Renal cortex interstitium (tissue), 11 donors: Measurements from ENCODE around the gene FAM110A. TPM values are rescaled to one million over a fixed set of nuclear protein-coding genes. Genes with fewer than 3 reads are reported as not detected.
"Not testable (repeated sequence)": the region's sequence is repeated elsewhere in the genome, so short reads cannot be mapped to it uniquely, and the experiment has no call there.

Experiments
- DNase-seq, 11 donors: peaks; one replicate each; pipeline ENCODE4 v3.0.0-alpha.2; 2013; ENCODE audit warnings: low read depth in 9 of 11, low spot score in 4 of 11; ENCODE audit errors: extremely low read depth in 1 of 11
- polyA plus RNA-seq, 3 donors: library from polyadenylated mRNA; unstranded; fragments of 120-200 nt; gene quantifications; one replicate each; pipeline ENCODE4 v1.2.1, GENCODE V29; 2013; ENCODE audit not compliant: insufficient read length in 3 of 3

The FAM110A gene
- polyA plus RNA-seq, 3 donors = 7.3 to 10.3 (median 9.8) TPM

DNA sequence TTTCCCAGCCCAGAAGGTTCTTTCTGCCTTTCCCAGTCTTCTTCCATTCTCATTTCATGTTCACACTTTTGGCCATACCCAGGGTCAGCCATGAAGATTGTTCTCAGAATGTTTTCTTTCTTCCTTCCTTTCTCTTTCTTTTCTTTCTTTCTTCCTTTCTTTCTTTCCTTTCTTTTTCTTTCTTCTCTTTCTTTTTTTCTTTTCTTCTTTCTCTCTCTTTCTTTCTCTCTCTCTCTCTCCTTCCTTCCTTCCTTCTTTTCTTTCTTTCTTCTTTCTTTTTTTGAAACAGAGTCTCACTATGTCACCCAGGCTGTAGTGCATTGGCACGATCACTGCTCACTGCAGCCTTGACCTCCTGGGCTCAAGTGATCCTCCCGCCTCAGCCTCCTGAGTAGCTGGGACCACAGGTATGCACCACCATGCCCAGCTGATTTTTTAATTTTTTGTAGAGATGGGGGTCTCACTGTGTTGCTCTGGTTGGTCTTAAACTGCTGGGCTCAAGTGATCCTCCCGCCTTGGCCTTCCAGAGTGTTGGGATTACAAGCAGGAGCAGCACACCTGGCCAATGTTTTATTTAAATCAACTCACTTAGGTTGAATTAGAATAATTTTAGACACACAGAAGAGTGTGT, 13.1 kb upstream of the FAM110A start:
- no peak for DNase-seq

DNA sequence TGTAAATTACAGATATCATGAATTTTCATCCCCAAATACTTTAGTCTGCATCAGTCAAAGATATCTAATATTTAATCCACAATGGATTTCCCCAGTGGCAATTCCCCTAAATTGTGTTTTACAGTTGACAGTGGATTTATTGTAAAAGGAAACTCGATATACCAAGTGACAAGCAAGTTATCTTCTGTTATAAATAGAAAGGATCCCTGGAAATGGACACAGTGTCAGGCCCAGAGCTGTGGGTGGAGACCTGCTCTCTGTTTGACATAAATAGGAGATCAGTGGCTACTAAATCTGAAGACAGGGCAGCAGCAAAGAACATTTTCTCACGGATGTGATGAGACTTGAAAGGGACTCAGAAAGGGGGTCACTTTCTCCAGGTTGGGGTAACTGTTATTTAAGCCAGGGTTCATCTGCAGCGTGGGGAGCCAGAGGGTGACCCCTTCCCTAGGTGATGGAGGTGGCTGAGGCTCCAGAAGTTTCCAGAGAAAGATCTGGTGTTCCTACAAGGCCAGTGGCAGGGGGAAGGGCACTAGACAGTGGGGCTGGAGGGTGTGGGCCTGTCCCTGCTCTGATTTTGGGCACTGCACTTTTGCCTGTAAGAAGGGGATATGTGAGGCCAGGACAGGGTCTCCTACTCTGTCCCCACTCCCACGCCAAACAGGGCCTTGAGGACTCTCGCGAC, 12.3 kb upstream of the FAM110A start:
- no peak for DNase-seq

DNA sequence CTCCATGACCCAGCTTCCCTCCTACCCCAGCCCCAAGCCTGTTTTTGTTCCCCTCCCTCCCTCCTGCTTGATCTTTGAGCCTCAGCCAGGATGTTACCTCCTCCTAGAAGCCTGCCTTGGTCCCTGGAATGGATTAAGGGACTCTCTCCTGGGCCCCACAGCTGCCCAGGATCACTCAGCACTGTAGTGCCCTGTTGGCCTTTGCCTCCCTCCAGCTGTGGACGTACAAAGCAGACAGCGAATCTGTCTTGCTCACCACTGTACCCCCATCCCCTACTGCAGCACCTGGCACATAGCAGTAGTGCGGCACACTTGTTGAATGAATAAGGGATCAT, 11.8 kb upstream of the FAM110A start:
- no peak for DNase-seq

DNA sequence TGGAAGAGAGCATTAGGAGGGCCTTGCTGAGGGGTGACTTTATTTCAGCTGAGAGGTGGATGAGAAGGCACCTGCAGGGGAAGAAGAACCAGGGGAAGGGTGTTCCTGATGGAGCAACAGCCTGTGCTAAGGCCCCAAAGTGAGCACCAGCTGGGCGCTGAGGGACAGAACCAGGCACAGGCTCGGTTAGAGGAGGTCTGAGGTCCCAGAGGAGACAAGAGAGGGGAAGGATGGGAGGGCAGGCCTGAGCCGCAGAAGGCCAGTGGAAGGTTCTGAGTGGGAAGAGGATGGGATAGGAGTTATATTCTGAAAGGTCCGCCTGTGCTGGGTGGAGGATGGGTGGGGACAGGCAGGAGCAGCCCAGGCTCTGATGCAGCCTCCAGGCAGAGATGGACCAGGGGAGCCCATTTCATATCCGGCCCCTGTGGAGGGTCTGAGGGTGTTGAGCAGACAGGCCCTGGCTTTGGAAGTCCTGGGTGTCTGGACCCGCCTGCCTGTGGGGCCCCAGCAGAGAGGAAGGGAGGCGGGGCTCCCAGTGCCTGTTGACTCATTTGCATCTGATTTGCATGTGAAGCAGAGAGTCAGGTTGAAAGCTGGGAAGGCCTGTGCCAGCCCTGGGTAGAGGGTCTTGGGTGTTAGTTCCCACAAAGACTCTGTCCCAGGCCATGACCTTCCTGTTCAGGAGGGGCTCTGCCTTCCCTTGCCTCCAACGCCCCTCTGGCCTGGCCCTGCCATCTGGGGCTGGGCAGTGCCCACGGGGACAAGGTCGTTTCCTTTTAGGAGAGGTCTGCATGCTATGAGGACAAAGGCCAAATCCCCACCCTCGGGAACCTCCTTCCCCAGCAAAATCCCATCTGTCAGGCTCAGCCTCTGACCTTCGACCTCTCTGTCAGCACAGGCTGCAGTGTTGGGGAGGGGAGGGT, 10.6 kb upstream of the FAM110A start:
- no peak for DNase-seq

DNA sequence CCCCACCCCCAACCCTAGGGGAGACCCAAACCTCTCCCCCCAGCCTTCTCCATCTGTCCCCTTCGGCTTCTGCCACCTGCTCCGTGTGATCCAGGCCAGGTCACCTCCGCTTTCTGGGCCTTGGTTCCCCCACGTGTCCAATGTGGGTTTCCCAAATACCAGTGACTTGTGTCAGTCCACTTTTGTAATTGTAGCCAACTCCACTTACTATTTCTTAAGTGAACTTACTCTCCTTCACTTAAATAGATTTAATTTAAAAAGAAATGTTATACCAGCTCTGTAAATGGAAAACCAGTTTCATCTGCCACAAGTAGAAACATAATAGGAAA, 10.0 kb upstream of the FAM110A start:
- DNase-seq = no peak

DNA sequence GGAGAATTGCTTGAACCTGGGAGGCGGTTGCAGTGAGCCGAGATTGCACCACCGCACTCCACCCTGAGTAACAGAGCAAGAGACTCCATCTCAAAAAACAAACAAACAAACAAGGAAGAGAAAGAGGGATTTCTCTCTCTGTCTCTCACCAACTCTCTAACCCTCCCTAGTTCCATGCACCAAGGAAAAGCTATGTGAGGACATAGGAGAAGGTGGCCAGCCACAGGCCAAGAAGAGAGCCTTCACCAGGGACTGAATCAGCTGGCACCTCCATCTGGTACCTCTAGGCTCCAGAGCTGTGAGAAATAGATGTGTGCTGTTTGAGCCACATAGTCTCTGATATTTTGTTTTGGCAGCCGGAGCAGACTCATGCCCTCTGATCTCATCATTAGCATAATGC, 9.0 kb upstream of the FAM110A start:
- DNase-seq = no peak

DNA sequence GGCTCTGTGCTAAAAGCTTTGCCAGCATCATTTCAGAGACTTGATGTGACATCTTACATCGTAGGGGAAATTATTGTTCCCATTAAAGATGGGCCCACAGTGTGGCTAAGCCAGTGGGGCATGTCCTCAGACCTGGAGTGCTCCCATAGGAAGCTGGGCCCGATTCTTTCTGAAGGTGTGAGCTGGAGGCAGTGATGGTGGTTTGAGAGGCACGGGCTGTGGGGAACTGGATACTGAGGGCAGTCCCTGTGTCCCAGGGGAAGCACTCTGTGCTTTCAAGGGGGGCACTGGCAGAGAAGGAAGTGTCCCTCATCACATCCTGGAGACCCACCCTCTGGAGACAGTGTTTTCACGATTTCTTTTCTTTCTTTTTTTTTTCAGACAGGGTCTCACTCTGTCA, 8.6 kb upstream of the FAM110A start:
- DNase-seq = no peak

DNA sequence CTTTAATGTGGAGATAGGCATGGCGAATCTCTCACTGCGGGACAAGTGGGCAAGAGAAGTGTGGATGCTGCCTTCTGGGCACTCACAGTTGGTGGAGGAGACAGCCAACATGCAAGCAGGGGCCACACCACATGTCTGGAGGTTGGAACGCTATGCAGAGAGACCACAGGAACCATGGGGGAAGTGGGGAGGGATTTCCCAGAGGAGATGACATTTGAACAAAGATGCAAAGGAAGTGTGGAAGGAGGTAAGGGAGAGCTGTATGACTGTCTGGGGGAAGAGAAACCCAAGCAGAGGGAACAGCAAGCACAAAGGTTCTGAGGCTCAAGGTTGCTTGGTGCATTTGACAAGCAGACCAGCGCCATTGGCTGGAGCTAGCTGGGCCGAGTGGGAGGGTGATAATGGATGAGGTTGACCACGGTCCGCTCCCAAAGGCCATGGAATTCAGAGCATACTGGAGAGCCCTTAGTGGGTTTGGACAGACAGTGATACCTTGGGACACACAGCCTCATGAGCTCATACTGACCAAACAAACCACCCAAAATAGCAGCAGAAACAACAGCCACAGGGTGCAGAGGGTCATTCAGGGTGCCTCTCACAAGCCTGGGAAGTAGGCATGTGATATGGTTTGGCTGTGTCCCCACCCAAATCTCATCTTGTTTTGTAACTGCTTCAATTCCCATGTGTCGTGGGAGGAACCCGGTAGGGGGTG, 7.6 kb upstream of the FAM110A start:
- no peak for DNase-seq

DNA sequence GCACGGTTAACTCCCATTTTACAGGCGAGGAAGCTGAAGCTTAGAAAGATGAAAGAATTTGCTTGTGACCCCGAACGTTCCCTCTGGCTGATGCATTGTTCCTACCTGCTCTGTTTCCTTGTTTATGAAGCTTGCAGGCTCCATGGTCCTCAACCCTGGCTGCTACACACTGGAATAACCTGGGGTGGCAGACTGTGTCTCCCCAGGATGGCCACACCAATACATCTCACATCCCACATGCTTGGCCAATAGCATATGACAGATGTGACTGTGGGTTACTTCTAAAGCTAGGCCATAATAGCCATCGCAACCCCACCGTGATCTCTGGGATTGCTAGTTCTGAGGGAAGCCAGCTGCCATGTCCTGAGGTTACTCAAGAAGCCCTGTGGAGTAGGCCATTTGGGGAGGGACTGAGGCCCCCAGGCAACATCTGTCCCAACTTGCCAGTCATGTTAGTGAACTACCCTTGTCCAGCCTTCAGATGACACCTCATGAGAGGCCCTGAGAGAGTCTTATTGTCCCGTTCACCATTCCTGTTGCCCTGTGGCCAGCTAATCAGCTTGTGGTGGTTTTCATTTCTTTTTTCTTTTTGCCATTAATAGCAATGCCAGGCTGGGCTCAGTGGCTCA, 6.7 kb upstream of the FAM110A start:
- no peak for DNase-seq

DNA sequence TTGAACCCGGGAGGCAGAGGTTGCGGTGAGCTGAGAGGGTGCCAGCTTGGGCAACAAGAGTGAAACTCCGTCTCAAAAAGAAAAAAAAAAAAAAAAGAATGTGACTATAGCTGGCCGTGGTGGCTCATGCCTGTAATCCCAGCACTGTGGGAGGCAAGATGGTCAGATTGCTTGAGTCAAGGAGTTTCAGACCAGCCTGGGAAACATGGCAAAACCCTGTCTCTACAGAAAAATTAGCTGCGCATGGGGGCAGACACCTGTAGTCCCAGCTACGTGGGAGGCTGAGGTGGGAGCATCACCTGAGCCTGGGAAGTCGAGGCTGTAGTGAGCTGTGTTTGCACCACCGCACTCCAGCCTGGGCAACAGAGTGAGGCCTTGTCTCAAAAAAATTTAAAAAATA, 5.5 kb upstream of the FAM110A start:
- not testable (repeated sequence) for DNase-seq

DNA sequence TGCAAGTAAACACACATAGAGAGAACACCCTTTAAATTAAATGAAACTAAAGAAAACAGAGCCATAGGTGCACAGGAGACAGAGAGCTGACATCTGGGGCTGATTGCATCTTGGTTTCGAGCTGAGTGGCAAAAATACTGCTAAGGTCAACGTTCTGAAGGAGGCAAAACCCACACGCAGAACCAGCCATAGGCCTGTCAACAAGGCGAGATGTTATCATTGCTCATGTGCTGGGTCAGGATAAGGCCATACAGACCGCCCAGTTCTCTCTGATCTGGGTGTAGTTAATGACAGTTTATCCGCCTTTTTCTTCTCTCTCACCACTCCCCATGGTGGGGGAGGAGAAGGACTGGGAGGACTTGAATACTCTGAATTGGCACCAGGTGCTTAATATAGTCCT, 4.5 kb upstream of the FAM110A start:
- no peak for DNase-seq

DNA sequence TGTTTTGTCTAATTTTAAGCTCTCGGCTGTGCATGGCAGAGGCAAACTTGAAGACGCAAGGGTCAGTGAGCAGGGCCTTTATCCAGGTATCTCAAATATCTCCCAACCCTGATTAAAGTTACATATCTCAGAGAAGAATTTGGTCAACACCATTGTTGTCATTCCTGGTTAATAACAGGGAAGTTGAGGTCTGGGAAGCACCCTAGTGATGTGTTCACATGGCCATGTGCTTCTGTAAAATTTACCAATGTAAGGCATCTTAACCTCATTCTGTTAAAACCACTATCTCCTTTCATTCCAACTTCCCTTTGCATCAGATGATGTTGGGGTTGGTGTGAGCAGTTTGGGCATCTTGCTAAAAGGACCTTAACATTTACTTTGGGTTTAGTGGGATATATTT, 4.0 kb upstream of the FAM110A start:
- no peak for DNase-seq

DNA sequence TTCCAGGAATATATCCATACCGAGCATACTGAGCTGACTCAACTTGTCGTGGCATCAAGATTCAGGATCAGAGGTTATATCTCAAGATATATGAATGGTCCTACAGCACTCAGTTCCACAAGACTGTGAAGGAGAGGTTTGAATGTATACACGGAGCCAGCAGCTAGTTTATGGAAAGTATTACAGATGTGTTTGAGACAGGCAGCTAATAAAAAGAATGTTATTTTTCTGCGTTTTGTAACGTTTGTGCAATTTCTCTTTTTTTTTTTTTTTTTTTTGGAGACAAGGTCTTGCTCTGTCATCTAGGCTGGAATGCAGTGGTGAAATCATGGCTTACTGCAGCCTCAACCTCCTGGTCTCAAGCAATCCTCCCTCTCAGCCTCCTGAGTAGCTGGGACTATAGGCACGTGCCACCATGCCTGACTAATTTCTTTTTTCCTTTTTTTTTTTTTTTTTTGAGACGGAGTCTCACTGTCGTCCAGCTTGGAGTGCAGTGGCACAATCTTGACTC, 3.4 kb upstream of the FAM110A start:
- DNase-seq = no peak

DNA sequence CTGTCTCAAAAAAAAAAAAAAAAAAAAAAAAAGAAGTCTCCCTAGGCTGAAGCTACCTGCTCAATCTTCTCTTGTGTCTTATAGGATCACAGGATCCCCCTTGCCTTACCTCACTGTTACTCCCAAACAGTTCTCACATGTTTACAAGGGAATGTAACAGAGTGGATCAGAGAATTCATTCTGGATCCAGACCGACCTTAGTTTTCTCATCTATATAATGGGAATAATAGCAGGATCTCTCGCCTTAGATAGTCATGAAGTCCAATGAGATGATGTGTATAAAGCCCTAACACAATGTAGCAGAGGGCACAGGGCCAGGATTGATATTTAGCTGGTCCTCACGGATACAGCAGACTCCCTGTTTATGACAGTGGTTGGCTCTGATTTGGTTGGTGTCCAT, 2.3 kb upstream of the FAM110A start:
- no peak for DNase-seq

DNA sequence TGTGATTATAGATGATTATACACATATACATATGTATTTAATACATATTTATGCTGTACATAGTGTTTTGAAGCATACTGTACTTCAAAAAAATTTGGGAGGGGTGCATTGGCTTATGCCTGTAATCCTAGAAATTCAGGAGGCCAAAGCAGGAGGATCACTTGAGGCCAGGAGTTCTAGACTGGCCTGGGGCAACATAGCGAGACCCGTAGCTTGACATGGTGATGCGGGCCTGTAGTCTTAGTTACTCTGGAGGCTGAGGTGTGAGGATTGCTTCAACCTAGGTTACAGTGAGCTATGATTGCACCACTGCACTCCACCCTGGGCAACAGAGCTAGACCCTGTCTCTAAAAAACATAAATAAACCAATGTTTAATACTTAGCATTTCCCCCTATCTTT, 1.6 kb upstream of the FAM110A start:
- DNase-seq = no peak

DNA sequence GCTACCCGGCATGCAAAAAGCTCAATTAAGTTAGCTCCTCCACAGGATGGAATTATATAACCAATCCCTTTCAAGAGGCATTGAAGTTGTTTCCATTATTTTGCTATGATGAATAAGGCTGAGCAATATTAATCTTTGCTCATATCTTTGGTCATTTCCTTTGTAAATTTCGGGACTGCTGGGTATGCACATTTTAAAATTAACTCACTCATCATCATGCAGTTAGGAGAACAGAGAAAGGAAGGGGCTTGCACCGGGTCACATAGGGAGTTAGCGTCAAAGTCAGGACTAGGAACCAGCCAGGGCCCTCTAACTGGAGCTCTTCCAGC, 430 bp upstream of the FAM110A start:
- DNase-seq = no peak

DNA sequence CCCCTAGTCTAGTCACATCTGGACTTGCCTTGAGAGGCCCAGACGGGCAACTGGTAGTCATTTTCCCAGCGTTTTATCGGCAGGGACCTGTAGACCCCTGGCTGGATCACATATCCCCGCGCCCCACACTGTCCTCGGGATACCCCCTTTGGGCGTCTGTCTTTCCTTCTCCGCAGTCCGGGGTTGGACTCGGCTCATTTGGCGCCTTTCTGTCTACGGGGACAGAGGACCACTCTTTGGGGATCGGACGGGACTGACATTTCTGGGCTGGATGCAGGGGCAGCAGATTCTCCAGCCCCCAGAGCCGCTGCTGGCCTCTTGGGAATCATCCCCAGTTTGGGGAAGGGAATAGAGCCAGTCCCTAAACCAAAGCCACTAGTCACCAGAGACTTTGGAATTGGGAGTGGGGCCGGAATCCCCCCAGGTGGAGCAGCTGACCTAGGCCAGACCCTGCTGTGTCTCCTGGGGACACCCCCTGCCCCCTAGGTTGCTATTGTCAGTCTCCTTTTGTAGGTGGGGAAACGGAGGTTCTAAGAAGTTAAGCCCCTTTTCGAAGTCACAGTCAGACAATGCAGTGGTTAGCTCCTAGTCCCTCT, 734 bp downstream of the FAM110A start:
- DNase-seq = no peak

DNA sequence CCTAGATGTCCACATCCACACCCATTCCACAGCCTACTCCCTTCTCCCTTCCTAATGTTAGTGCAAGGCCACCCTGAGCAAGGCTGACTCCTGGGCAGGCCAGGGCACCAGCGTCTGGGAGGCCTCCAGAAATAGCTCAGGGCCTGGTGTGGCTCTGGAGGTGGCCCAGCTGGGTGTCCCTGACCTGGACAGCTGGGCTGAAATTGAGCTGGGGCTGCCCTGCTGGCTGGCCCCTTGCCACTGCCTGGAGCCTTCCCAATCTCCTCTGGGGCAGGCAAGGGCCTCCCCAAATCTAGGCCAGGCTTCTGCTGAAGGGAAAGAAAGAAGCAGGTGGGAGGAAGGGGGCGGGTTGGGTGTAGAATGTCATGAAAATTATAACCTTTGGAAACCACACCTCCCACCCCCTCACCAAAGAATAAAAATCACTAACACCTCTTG, 2.1 kb downstream of the FAM110A start:
- no peak for DNase-seq

DNA sequence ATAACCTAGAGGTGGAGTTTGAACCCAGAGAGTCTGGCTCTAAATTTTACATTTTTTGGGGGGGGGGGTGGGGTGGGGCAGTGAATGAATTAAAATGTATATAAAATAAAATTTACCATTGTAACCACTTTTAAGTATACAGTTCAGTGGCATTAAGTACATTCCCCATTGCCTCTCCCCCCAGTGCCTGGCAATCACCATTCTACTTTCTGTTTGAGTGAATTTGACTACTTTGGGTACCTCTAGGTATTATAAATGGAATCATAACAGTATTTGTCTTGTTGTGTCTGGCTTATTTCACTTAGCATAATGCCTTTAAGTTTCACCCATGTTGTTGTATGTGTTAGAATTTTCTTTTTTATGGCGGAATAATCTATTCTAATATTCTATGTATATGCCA, 2.7 kb downstream of the FAM110A start:
- DNase-seq = no peak
